ENCODE measurements around the gene FOXP4. TPM values are rescaled to one million over a fixed set of nuclear protein-coding genes. Genes with fewer than 3 reads are reported as not detected.

The FOXP4 gene
- total and polyA plus RNA-seq, 2 of the 13 experiments (the other 11 are each of a cell fraction or from before 2014, with no cell fraction given), result 11.0 to 12.4 TPM

- H3K79me2 ChIP-seq (ENCODE audit: insufficient read depth, low read length), result no peaks in the 10 kb centered on the region
- ChIA-PET CTCF (ENCODE audit: low intra/inter-chr PET ratio, low total read pairs) (interaction anchor here (1.1 kb wide), 1 partner anchor 220 kb away, joined by 3 read pairs; no protein-coding TSS in a partner anchor), POLR2A (interaction anchor here (2.0 to 3.9 kb wide), 2 partner anchors 10 to 68 kb away, joined by 6 to 15 read pairs; no protein-coding TSS in a partner anchor)
- H3K4me3 ChIP-seq (replicated peaks in 1 of 3; ENCODE audit: insufficient read depth in 1 of 3, low read depth in 2 of 3, low read length in 3 of 3), result no peak overlapping the region
- no peak for FAIRE-seq
- no peak overlapping the region for H3K4me2 ChIP-seq (ENCODE audit: low read depth, low read length)
- peaks cover 18% of the 10 kb centered on the region; the same call in 1 of the 2 replicates for H4K20me1 ChIP-seq (ENCODE audit: insufficient read depth, low read length)
- WGBS (ENCODE audit: low lambda C conversion rate), result 94% methylated on average over 15 of the region's 15 CpGs
- no peak for ATAC-seq
- H3K9me3 ChIP-seq (ENCODE audit: low read length), result no peaks in the 10 kb centered on the region
- no peak overlapping the region for H3K27ac ChIP-seq (ENCODE audit: extremely low read length, insufficient read depth, low read length)
- in situ Hi-C loops (cut with HindIII; ENCODE audit: extremely low pct_ligation_motif_present, low pct_unique_long_range_greater_than_20kb) (loop anchor here (10.0 kb wide), 1 partner anchor 533 kb away; the partner anchor contains the start of gene APOBEC2), intact Hi-C loops (cut with micrococcal nuclease; ENCODE audit: unreplicated experiment) (no loop called here)
- TF ChIP-seq GABPB1 (CRISPR knock-in tag; IDR thresholded peaks at IDR 0.05) (no peak), ZBTB42 (CRISPR knock-in tag; IDR thresholded peaks at IDR 0.05) (no peak), ZNF3 (CRISPR knock-in tag; IDR thresholded peaks at IDR 0.05) (no peak), CBFB (CRISPR knock-in tag; IDR thresholded peaks at IDR 0.05) (no peak)
- TF ChIP-seq, protein P1, sequence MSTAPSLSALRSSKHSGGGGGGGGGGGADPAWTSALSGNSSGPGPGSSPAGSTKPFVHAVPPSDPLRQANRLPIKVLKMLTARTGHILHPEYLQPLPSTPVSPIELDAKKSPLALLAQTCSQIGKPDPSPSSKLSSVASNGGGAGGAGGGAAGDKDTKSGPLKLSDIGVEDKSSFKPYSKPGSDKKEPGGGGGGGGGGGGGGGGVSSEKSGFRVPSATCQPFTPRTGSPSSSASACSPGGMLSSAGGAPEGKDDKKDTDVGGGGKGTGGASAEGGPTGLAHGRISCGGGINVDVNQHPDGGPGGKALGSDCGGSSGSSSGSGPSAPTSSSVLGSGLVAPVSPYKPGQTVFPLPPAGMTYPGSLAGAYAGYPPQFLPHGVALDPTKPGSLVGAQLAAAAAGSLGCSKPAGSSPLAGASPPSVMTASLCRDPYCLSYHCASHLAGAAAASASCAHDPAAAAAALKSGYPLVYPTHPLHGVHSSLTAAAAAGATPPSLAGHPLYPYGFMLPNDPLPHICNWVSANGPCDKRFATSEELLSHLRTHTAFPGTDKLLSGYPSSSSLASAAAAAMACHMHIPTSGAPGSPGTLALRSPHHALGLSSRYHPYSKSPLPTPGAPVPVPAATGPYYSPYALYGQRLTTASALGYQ (CRISPR knock-in tag; IDR thresholded peaks at IDR 0.05), result no peak
- no peak for DNase-seq (ENCODE audit: low spot score)
- BruUV-seq (replicated peaks), result no TSS peak
- H3K27me3 ChIP-seq (ENCODE audit: control insufficient read depth in 1 of 2, insufficient read depth in 2 of 2, low read length in 2 of 2), result no peaks in the 10 kb centered on the region
- peaks cover 40% of the 10 kb centered on the region for H3K4me1 ChIP-seq (ENCODE audit: insufficient read depth, low read length)
- H2AFZ ChIP-seq (ENCODE audit: low read length), result no peak overlapping the region
- peaks cover 61 to 98% of the 10 kb centered on the region in 2 experiments for H3K36me3 ChIP-seq (replicated peaks in 1 of 2; ENCODE audit: control insufficient read depth in 1 of 2, insufficient read depth in 2 of 2, low read length in 2 of 2)
- H3K9ac ChIP-seq (ENCODE audit: insufficient read depth, low read depth, low read length), result no peak overlapping the region
Measured at GRCh38 chr6:41588111-41588510, 41.9 kb downstream of the FOXP4 start.

GRCh38 chr6:41589223-41589622 lies 43.0 kb downstream of the FOXP4 start:
- 98% methylated on average over 4 of the region's 4 CpGs for WGBS (ENCODE audit: low lambda C conversion rate)
- no peaks in the 10 kb centered on the region for H3K27me3 ChIP-seq (ENCODE audit: control insufficient read depth in 1 of 2, insufficient read depth in 2 of 2, low read length in 2 of 2)
- CTCF ChIA-PET (ENCODE audit: low intra/inter-chr PET ratio, low total read pairs), result interaction anchor here (0.9 to 1.1 kb wide), 2 partner anchors 163 to 221 kb away, joined by 3 read pairs; no protein-coding TSS in a partner anchor
- peaks cover 56 to 92% of the 10 kb centered on the region in 2 experiments for H3K36me3 ChIP-seq (replicated peaks in 1 of 2; ENCODE audit: control insufficient read depth in 1 of 2, insufficient read depth in 2 of 2, low read length in 2 of 2)
- POLR2A ChIA-PET, result interaction anchor here (1.0 to 3.9 kb wide), 3 partner anchors 11 to 70 kb away, joined by 3 to 15 read pairs (median 6); no protein-coding TSS in a partner anchor
- intact Hi-C loops (cut with micrococcal nuclease; ENCODE audit: unreplicated experiment) (no loop called here), in situ Hi-C loops (cut with HindIII; ENCODE audit: extremely low pct_ligation_motif_present, low pct_unique_long_range_greater_than_20kb) (loop anchor here (10.0 kb wide), 1 partner anchor 534 kb away; the partner anchor contains the start of gene APOBEC2)
- H2AFZ ChIP-seq (ENCODE audit: low read length), result no peak overlapping the region
- H3K4me2 ChIP-seq (ENCODE audit: low read depth, low read length), result no peak overlapping the region
- peaks cover 18% of the 10 kb centered on the region; the same call in 1 of the 2 replicates for H4K20me1 ChIP-seq (ENCODE audit: insufficient read depth, low read length)
- peaks cover 29% of the 10 kb centered on the region for H3K4me1 ChIP-seq (ENCODE audit: insufficient read depth, low read length)
- no peak overlapping the region for H3K9ac ChIP-seq (ENCODE audit: insufficient read depth, low read depth, low read length)
- H3K9me3 ChIP-seq (ENCODE audit: low read length), result no peaks in the 10 kb centered on the region
- no peak for DNase-seq (ENCODE audit: low spot score)
- no peak for ATAC-seq
- no peaks in the 10 kb centered on the region for H3K79me2 ChIP-seq (ENCODE audit: insufficient read depth, low read length)
- no peak overlapping the region for H3K27ac ChIP-seq (ENCODE audit: extremely low read length, insufficient read depth, low read length)
- H3K4me3 ChIP-seq (replicated peaks in 1 of 3; ENCODE audit: insufficient read depth in 1 of 3, low read depth in 2 of 3, low read length in 3 of 3), result no peak overlapping the region
- no TSS peak for BruUV-seq (replicated peaks)
- no peak for FAIRE-seq
- TF ChIP-seq STAT6 (CRISPR knock-in tag; IDR thresholded peaks at IDR 0.05; ENCODE audit: borderline replicate concordance) (no peak), RBM22 (optimal IDR thresholded peaks at IDR 0.05; ENCODE audit: low read length) (peak; percentile 87), NR2C2 (CRISPR knock-in tag; IDR thresholded peaks at IDR 0.05; ENCODE audit: borderline replicate concordance) (no peak), HMGXB4 (CRISPR knock-in tag; IDR thresholded peaks at IDR 0.05; ENCODE audit: borderline replicate concordance in 1 of 2, low read depth in 1 of 2) (no peak), ELF1 (CRISPR knock-in tag; IDR thresholded peaks at IDR 0.05) (no peak), ZNF629 (CRISPR knock-in tag; conservative IDR thresholded peaks at IDR 0.05) (0 out of 2 replicates have a peak, but pooled peaks have one; percentile 1), NFIC (IDR thresholded peaks at IDR 0.05; ENCODE audit: low read length) (no peak)

All from HepG2 (cell line).